Measurements from ENCODE around the gene KCNJ10. TPM values are rescaled to one million over a fixed set of nuclear protein-coding genes. Genes with fewer than 3 reads are reported as not detected.

KCNJ10 gene
- total RNA-seq, 1 experiment from 2014 or later = 1.4 TPM

DNA sequence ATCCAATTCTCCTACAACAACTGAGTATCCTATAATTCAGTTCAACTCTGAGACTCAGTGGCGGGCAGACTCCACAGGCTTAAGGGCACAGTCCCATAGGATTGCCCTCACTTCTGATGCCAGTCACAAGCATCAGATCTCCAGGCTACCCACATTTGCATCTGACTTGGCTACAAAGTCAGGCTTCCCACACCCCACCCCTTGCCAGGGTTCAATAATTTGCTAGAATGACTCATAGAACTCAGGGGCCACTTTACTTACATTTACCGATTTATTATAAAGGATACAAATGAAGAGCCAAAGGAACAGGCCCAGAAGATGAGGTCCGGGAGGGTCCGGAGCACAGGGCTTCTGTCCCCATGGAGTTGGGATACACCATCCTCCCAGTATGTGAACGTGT, 80.0 kb downstream of the KCNJ10 start:
- Mint-ChIP-seq H3K9me3 (no peaks in the 10 kb centered on the region), H3K27ac (no peak overlapping the region), H3K36me3 (no peaks in the 10 kb centered on the region), H3K4me1 (peaks cover 10% of the 10 kb centered on the region), H3K27me3 (ENCODE audit: low read depth) (no peaks in the 10 kb centered on the region; the same call in 1 of the 2 replicates), H3K4me3 (no peak overlapping the region)
- DNase-seq (ENCODE audit: low spot score) (no peak), ATAC-seq (no peak)
- ChIA-PET POLR2A (no interaction called here), CTCF (interaction anchor here (0.9 to 1.7 kb wide), 3 partner anchors 17 to 89 kb away, joined by 3 to 12 read pairs (median 4); partner anchors contain the start of gene IGSF9)
- TF ChIP-seq NFE2L1 (CRISPR knock-in tag; IDR thresholded peaks at IDR 0.05) = no peak
- TF ChIP-seq, protein P1, sequence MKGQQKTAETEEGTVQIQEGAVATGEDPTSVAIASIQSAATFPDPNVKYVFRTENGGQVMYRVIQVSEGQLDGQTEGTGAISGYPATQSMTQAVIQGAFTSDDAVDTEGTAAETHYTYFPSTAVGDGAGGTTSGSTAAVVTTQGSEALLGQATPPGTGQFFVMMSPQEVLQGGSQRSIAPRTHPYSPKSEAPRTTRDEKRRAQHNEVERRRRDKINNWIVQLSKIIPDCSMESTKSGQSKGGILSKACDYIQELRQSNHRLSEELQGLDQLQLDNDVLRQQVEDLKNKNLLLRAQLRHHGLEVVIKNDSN (CRISPR knock-in tag; IDR thresholded peaks at IDR 0.05) = no peak
- TF ChIP-seq NR1H2 (CRISPR knock-in tag; IDR thresholded peaks at IDR 0.05) = no peak
- TF ChIP-seq, protein P2, sequence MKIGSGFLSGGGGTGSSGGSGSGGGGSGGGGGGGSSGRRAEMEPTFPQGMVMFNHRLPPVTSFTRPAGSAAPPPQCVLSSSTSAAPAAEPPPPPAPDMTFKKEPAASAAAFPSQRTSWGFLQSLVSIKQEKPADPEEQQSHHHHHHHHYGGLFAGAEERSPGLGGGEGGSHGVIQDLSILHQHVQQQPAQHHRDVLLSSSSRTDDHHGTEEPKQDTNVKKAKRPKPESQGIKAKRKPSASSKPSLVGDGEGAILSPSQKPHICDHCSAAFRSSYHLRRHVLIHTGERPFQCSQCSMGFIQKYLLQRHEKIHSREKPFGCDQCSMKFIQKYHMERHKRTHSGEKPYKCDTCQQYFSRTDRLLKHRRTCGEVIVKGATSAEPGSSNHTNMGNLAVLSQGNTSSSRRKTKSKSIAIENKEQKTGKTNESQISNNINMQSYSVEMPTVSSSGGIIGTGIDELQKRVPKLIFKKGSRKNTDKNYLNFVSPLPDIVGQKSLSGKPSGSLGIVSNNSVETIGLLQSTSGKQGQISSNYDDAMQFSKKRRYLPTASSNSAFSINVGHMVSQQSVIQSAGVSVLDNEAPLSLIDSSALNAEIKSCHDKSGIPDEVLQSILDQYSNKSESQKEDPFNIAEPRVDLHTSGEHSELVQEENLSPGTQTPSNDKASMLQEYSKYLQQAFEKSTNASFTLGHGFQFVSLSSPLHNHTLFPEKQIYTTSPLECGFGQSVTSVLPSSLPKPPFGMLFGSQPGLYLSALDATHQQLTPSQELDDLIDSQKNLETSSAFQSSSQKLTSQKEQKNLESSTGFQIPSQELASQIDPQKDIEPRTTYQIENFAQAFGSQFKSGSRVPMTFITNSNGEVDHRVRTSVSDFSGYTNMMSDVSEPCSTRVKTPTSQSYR (CRISPR knock-in tag; IDR thresholded peaks at IDR 0.05) = no peak
- TF ChIP-seq, protein P3, sequence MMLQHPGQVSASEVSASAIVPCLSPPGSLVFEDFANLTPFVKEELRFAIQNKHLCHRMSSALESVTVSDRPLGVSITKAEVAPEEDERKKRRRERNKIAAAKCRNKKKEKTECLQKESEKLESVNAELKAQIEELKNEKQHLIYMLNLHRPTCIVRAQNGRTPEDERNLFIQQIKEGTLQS (CRISPR knock-in tag; conservative IDR thresholded peaks at IDR 0.05) = no peak

DNA sequence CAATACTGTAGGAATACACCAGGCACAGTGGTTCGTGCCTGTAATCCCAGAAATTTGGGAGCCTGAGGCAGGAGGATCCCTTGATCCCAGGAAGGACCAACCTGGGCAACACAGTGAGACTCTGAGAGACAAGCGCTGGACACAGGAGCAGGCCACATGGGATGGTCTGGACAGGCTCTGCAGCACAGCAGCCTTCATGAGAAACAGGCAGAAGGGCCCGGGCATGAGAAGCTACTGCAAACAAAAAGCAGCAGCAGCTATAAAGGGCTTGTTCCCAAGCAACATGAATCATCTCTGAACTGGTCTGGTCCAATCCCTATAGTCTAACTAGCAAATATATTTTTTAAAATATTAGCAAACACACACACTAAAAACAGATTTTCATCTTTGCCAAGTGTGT, 80.4 kb downstream of the KCNJ10 start:
- TF ChIP-seq, protein P4, sequence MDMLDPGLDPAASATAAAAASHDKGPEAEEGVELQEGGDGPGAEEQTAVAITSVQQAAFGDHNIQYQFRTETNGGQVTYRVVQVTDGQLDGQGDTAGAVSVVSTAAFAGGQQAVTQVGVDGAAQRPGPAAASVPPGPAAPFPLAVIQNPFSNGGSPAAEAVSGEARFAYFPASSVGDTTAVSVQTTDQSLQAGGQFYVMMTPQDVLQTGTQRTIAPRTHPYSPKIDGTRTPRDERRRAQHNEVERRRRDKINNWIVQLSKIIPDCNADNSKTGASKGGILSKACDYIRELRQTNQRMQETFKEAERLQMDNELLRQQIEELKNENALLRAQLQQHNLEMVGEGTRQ (CRISPR knock-in tag; IDR thresholded peaks at IDR 0.05) = no peak
- no peak for TF ChIP-seq FOXK1 (CRISPR knock-in tag; IDR thresholded peaks at IDR 0.05)
- no peak for TF ChIP-seq SOX15 (CRISPR knock-in tag; IDR thresholded peaks at IDR 0.05)
- no peak for TF ChIP-seq ATF1 (CRISPR knock-in tag; IDR thresholded peaks at IDR 0.05)
- TF ChIP-seq, protein P5, sequence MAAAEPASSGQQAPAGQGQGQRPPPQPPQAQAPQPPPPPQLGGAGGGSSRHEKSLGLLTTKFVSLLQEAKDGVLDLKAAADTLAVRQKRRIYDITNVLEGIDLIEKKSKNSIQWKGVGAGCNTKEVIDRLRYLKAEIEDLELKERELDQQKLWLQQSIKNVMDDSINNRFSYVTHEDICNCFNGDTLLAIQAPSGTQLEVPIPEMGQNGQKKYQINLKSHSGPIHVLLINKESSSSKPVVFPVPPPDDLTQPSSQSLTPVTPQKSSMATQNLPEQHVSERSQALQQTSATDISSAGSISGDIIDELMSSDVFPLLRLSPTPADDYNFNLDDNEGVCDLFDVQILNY (CRISPR knock-in tag; IDR thresholded peaks at IDR 0.05) = no peak
- TF ChIP-seq HMGA2 (CRISPR knock-in tag; IDR thresholded peaks at IDR 0.05) = no peak
- TF ChIP-seq, protein P6, sequence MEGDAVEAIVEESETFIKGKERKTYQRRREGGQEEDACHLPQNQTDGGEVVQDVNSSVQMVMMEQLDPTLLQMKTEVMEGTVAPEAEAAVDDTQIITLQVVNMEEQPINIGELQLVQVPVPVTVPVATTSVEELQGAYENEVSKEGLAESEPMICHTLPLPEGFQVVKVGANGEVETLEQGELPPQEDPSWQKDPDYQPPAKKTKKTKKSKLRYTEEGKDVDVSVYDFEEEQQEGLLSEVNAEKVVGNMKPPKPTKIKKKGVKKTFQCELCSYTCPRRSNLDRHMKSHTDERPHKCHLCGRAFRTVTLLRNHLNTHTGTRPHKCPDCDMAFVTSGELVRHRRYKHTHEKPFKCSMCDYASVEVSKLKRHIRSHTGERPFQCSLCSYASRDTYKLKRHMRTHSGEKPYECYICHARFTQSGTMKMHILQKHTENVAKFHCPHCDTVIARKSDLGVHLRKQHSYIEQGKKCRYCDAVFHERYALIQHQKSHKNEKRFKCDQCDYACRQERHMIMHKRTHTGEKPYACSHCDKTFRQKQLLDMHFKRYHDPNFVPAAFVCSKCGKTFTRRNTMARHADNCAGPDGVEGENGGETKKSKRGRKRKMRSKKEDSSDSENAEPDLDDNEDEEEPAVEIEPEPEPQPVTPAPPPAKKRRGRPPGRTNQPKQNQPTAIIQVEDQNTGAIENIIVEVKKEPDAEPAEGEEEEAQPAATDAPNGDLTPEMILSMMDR (IDR thresholded peaks at IDR 0.05) = no peak
- TF ChIP-seq GABPB1 (CRISPR knock-in tag; IDR thresholded peaks at IDR 0.05) = no peak
- no peak for TF ChIP-seq NFE2L1 (CRISPR knock-in tag; IDR thresholded peaks at IDR 0.05)
- TF ChIP-seq, protein P7, sequence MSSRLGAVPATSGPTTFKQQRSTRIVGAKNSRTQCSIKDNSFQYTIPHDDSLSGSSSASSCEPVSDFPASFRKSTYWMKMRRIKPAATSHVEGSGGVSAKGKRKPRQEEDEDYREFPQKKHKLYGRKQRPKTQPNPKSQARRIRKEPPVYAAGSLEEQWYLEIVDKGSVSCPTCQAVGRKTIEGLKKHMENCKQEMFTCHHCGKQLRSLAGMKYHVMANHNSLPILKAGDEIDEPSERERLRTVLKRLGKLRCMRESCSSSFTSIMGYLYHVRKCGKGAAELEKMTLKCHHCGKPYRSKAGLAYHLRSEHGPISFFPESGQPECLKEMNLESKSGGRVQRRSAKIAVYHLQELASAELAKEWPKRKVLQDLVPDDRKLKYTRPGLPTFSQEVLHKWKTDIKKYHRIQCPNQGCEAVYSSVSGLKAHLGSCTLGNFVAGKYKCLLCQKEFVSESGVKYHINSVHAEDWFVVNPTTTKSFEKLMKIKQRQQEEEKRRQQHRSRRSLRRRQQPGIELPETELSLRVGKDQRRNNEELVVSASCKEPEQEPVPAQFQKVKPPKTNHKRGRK (CRISPR knock-in tag; IDR thresholded peaks at IDR 0.05; ENCODE audit: borderline replicate concordance) = no peak
- TF ChIP-seq, protein P8, sequence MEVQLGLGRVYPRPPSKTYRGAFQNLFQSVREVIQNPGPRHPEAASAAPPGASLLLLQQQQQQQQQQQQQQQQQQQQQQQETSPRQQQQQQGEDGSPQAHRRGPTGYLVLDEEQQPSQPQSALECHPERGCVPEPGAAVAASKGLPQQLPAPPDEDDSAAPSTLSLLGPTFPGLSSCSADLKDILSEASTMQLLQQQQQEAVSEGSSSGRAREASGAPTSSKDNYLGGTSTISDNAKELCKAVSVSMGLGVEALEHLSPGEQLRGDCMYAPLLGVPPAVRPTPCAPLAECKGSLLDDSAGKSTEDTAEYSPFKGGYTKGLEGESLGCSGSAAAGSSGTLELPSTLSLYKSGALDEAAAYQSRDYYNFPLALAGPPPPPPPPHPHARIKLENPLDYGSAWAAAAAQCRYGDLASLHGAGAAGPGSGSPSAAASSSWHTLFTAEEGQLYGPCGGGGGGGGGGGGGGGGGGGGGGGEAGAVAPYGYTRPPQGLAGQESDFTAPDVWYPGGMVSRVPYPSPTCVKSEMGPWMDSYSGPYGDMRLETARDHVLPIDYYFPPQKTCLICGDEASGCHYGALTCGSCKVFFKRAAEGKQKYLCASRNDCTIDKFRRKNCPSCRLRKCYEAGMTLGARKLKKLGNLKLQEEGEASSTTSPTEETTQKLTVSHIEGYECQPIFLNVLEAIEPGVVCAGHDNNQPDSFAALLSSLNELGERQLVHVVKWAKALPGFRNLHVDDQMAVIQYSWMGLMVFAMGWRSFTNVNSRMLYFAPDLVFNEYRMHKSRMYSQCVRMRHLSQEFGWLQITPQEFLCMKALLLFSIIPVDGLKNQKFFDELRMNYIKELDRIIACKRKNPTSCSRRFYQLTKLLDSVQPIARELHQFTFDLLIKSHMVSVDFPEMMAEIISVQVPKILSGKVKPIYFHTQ (CRISPR knock-in tag; IDR thresholded peaks at IDR 0.05) = no peak
- no peak for TF ChIP-seq TP53 (CRISPR knock-in tag; IDR thresholded peaks at IDR 0.05)
- no peak for TF ChIP-seq GTF2I (CRISPR knock-in tag; conservative IDR thresholded peaks at IDR 0.05)
- TF ChIP-seq NR2C2 (CRISPR knock-in tag; IDR thresholded peaks at IDR 0.05) = no peak
- no peak for TF ChIP-seq ZNF263 (CRISPR knock-in tag; IDR thresholded peaks at IDR 0.05; ENCODE audit: low read depth)
- TF ChIP-seq, protein P9, sequence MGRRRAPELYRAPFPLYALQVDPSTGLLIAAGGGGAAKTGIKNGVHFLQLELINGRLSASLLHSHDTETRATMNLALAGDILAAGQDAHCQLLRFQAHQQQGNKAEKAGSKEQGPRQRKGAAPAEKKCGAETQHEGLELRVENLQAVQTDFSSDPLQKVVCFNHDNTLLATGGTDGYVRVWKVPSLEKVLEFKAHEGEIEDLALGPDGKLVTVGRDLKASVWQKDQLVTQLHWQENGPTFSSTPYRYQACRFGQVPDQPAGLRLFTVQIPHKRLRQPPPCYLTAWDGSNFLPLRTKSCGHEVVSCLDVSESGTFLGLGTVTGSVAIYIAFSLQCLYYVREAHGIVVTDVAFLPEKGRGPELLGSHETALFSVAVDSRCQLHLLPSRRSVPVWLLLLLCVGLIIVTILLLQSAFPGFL (CRISPR knock-in tag; IDR thresholded peaks at IDR 0.05; ENCODE audit: borderline replicate concordance) = no peak
- TF ChIP-seq SP1 (CRISPR knock-in tag; conservative IDR thresholded peaks at IDR 0.05) = no peak
- no peak for TF ChIP-seq ZNF121 (CRISPR knock-in tag; IDR thresholded peaks at IDR 0.05)
- H3K4me1 Mint-ChIP-seq = peaks cover 10% of the 10 kb centered on the region
- ChIA-PET CTCF (interaction anchor here (1.7 kb wide), 1 partner anchor 17 kb away, joined by 12 read pairs; no protein-coding TSS in a partner anchor), POLR2A (no interaction called here)
- no peaks in the 10 kb centered on the region; the same call in 1 of the 2 replicates for H3K27me3 Mint-ChIP-seq (ENCODE audit: low read depth)
- no peak overlapping the region for H3K27ac Mint-ChIP-seq
- DNase-seq (ENCODE audit: low spot score) (no peak), ATAC-seq (no peak)
- no peaks in the 10 kb centered on the region for H3K9me3 Mint-ChIP-seq
- no peak overlapping the region for H3K4me3 Mint-ChIP-seq
- no peaks in the 10 kb centered on the region for H3K36me3 Mint-ChIP-seq

Data from WTC11 (cell line).